WERI-Rb-1 (cell line): ENCODE data around the gene ALS2.
"Not testable (repeated sequence)": the region's sequence is repeated elsewhere in the genome, so short reads cannot be mapped to it uniquely, and the experiment has no call there.

Source experiments
- DNase-seq: peaks from one replicate; pipeline ENCODE4 v3.0.0-alpha.2; 2020
- H3K27ac ChIP-seq: fragments of 250-450 bp; sonication (Bioruptor Pico); 2 replicates; pipeline ENCODE4 v1.5.1; 2020; ENCODE audit warnings: mild to moderate bottlenecking, moderate library complexity
- H3K27me3 ChIP-seq: fragments of 250-450 bp; sonication (Bioruptor Pico); 2 replicates; pipeline ENCODE4 v1.5.1; 2021; ENCODE audit warnings: mild to moderate bottlenecking, low read depth, moderate library complexity; ENCODE audit not compliant: insufficient read depth, severe bottlenecking
- H3K36me3 ChIP-seq: fragments of 250-450 bp; sonication (Bioruptor Pico); 2 replicates; pipeline ENCODE4 v1.5.1; 2020; ENCODE audit warnings: mild to moderate bottlenecking, moderate library complexity
- H3K4me3 ChIP-seq: 2 replicates; pipeline ENCODE4 v1.5.1; 2011; ENCODE audit warnings: low read depth, mild to moderate bottlenecking, control low read depth, low read length
- H3K9me3 ChIP-seq: fragments of 250-450 bp; sonication (Bioruptor Pico); 2 replicates; pipeline ENCODE4 v1.5.1; 2021; ENCODE audit warnings: mild to moderate bottlenecking, moderate library complexity; ENCODE audit not compliant: severe bottlenecking
- CTCF ChIP-seq: IDR thresholded peaks from 2 replicates; pipeline ENCODE4 v1.5.1; 2011; ENCODE audit warnings: low read depth, mild to moderate bottlenecking, control low read depth, inconsistent platforms, low read length

Gene ALS2

GRCh38 chr2:201820383-201821007 is 39.8 kb upstream of the ALS2 start:
- no peak for TF ChIP-seq CTCF
- Histone ChIP-seq H3K27ac (no peak overlapping the region), H3K36me3 (no peaks in the 10 kb centered on the region), H3K27me3 (no peaks in the 10 kb centered on the region), H3K4me3 (no peak overlapping the region), H3K9me3 (no peaks in the 10 kb centered on the region)
- DNase-seq: no peak

GRCh38 chr2:201816657-201817575 is 36.2 kb upstream of the ALS2 start:
- DNase-seq: no peak
- TF ChIP-seq CTCF: no peak
- H3K27ac ChIP-seq: no peak overlapping the region
- H3K4me3 ChIP-seq: no peak overlapping the region
- H3K9me3 ChIP-seq: no peaks in the 10 kb centered on the region
- H3K36me3 ChIP-seq: no peaks in the 10 kb centered on the region
- H3K27me3 ChIP-seq: no peaks in the 10 kb centered on the region

GRCh38 chr2:201813996-201814760 is 33.4 kb upstream of the ALS2 start:
- H3K27me3 ChIP-seq: no peaks in the 10 kb centered on the region
- no peak overlapping the region for H3K27ac ChIP-seq
- DNase-seq: no peak
- no peak overlapping the region for H3K4me3 ChIP-seq
- no peaks in the 10 kb centered on the region for H3K36me3 ChIP-seq
- H3K9me3 ChIP-seq: no peaks in the 10 kb centered on the region
- no peak for TF ChIP-seq CTCF

GRCh38 chr2:201810604-201811003 is 29.9 kb upstream of the ALS2 start:
- H3K27me3 ChIP-seq, H3K27ac ChIP-seq, DNase-seq, H3K9me3 ChIP-seq, H3K4me3 ChIP-seq, H3K36me3 ChIP-seq: not testable (repeated sequence)

GRCh38 chr2:201809633-201810032 is 28.9 kb upstream of the ALS2 start:
- DNase-seq: no peak
- H3K4me3 ChIP-seq: no peak overlapping the region
- H3K27me3 ChIP-seq: no peaks in the 10 kb centered on the region
- H3K9me3 ChIP-seq: no peaks in the 10 kb centered on the region
- no peak overlapping the region for H3K27ac ChIP-seq
- no peaks in the 10 kb centered on the region for H3K36me3 ChIP-seq
- TF ChIP-seq CTCF: no peak

GRCh38 chr2:201808027-201808426 is 27.3 kb upstream of the ALS2 start:
- H3K4me3 ChIP-seq: no peak overlapping the region
- no peak for DNase-seq
- no peaks in the 10 kb centered on the region for H3K36me3 ChIP-seq
- no peak overlapping the region for H3K27ac ChIP-seq
- no peak for TF ChIP-seq CTCF
- H3K9me3 ChIP-seq: no peaks in the 10 kb centered on the region
- H3K27me3 ChIP-seq: no peaks in the 10 kb centered on the region
